ENCODE measurements around the gene MAN1C1. TPM values are rescaled to one million over a fixed set of nuclear protein-coding genes. Genes with fewer than 3 reads are reported as not detected.
A peak's percentile ranks its signal among the peaks of the same experiment; 100 is the strongest.
"Not testable (repeated sequence)": the region's sequence is repeated elsewhere in the genome, so short reads cannot be mapped to it uniquely, and the experiment has no call there.

The MAN1C1 gene
- total RNA-seq, 2 experiments from 2014 or later = 3.7 to 4.4 TPM

- Mint-ChIP-seq H3K27ac (no peak overlapping the region), H3K9me3 (no peaks in the 10 kb centered on the region), H3K27me3 (no peaks in the 10 kb centered on the region), H3K36me3 (ENCODE audit: low read depth) (peaks cover 3% of the 10 kb centered on the region), H3K4me1 (ENCODE audit: low read depth) (peaks cover 31% of the 10 kb centered on the region), H3K4me3 (no peak overlapping the region)
- POLR2A ChIA-PET = no interaction called here
- ATAC-seq (no peak), DNase-seq (no peak)
- intact Hi-C loops (cut with micrococcal nuclease) = no loop called here
- no peak for TF ChIP-seq CTCF (IDR thresholded peaks at IDR 0.05)
- CTCF ChIA-PET = no interaction called here
These were observed 116.7 kb downstream of the MAN1C1 start for GRCh38 chr1:25733271-25733670.

GRCh38 chr1:25734991-25735390 is 118.4 kb downstream of the MAN1C1 start:
- H3K4me3 Mint-ChIP-seq; H3K9me3 Mint-ChIP-seq; CTCF ChIA-PET; ATAC-seq; H3K27ac Mint-ChIP-seq; H3K36me3 Mint-ChIP-seq (ENCODE audit: low read depth); POLR2A ChIA-PET; DNase-seq; H3K27me3 Mint-ChIP-seq: not testable (repeated sequence)
- peaks cover 23% of the 10 kb centered on the region for H3K4me1 Mint-ChIP-seq (ENCODE audit: low read depth)
- intact Hi-C loops (cut with micrococcal nuclease) = loop anchor here (5.0 kb wide), 1 partner anchor 37 kb away; no protein-coding TSS in a partner anchor

- intact Hi-C loops (cut with micrococcal nuclease) = loop anchor here (5.0 kb wide), 1 partner anchor 36 kb away; no protein-coding TSS in a partner anchor
- H3K36me3 Mint-ChIP-seq (ENCODE audit: low read depth) = no peaks in the 10 kb centered on the region
- no peaks in the 10 kb centered on the region for H3K9me3 Mint-ChIP-seq
- no peak for TF ChIP-seq CTCF (IDR thresholded peaks at IDR 0.05)
- CTCF ChIA-PET = no interaction called here
- no peak overlapping the region for H3K27ac Mint-ChIP-seq
- DNase-seq (no peak), ATAC-seq (no peak)
- H3K4me1 Mint-ChIP-seq (ENCODE audit: low read depth) = peaks cover 18% of the 10 kb centered on the region
- no peak overlapping the region for H3K4me3 Mint-ChIP-seq
- no peaks in the 10 kb centered on the region for H3K27me3 Mint-ChIP-seq
- POLR2A ChIA-PET = no interaction called here
These were observed 119.5 kb downstream of the MAN1C1 start for GRCh38 chr1:25735956-25736529.

- ChIA-PET POLR2A (interaction anchor here (1.5 kb wide), 1 partner anchor 61 kb away, joined by 3 read pairs; no protein-coding TSS in a partner anchor), CTCF (interaction anchor here (0.9 kb wide), 1 partner anchor 12 kb away, joined by 3 read pairs; no protein-coding TSS in a partner anchor)
- H3K36me3 Mint-ChIP-seq (ENCODE audit: low read depth) = no peaks in the 10 kb centered on the region
- H3K4me1 Mint-ChIP-seq (ENCODE audit: low read depth) = peaks cover 12% of the 10 kb centered on the region
- no peak overlapping the region for H3K4me3 Mint-ChIP-seq
- intact Hi-C loops (cut with micrococcal nuclease) = loop anchor here (5.0 kb wide), 1 partner anchor 35 kb away; no protein-coding TSS in a partner anchor
- no peak for ATAC-seq
- no peak for TF ChIP-seq CTCF (IDR thresholded peaks at IDR 0.05)
- no peak for DNase-seq
- H3K27ac Mint-ChIP-seq = no peak overlapping the region
- no peaks in the 10 kb centered on the region for H3K27me3 Mint-ChIP-seq
- H3K9me3 Mint-ChIP-seq = no peaks in the 10 kb centered on the region
These were observed 120.5 kb downstream of the MAN1C1 start for GRCh38 chr1:25737130-25737529.

GRCh38 chr1:25738499-25738898 is 121.9 kb downstream of the MAN1C1 start:
- TF ChIP-seq CTCF (IDR thresholded peaks at IDR 0.05) = no peak
- H3K9me3 Mint-ChIP-seq = no peaks in the 10 kb centered on the region
- no peaks in the 10 kb centered on the region for H3K27me3 Mint-ChIP-seq
- ATAC-seq (peak; percentile 58), DNase-seq (no peak)
- CTCF ChIA-PET = interaction anchor here (1.1 kb wide), 1 partner anchor 166 kb away, joined by 3 read pairs; no protein-coding TSS in a partner anchor
- intact Hi-C loops (cut with micrococcal nuclease) = loop anchor here (5.0 kb wide), 1 partner anchor 34 kb away; no protein-coding TSS in a partner anchor
- no peak overlapping the region for H3K4me3 Mint-ChIP-seq
- POLR2A ChIA-PET = interaction anchor here (1.6 kb wide), 1 partner anchor 17 kb away, joined by 5 read pairs; no protein-coding TSS in a partner anchor
- H3K27ac Mint-ChIP-seq = no peak overlapping the region
- peaks cover 12% of the 10 kb centered on the region for H3K4me1 Mint-ChIP-seq (ENCODE audit: low read depth)
- no peaks in the 10 kb centered on the region for H3K36me3 Mint-ChIP-seq (ENCODE audit: low read depth)
